ENCODE measurements around the gene KRT38. TPM values are rescaled to one million over a fixed set of nuclear protein-coding genes. Genes with fewer than 3 reads are reported as not detected.

Gene KRT38
- polyA plus RNA-seq, 4 donors, result not detected

- Histone ChIP-seq H3K9me3 (ENCODE audit: control insufficient read depth in 2 of 2, insufficient read depth in 1 of 2, low read depth in 1 of 2, low read length in 1 of 2) (peaks cover 0 to 8% of the 10 kb centered on the region in 2 donors), H3K4me1 (ENCODE audit: control insufficient read depth in 3 of 3, insufficient read depth in 2 of 3, low read depth in 1 of 3, low read length in 2 of 3) (no peaks in the 10 kb centered on the region), H3K4me3 (ENCODE audit: low read depth in 1 of 3, low read length in 3 of 3) (no peak overlapping the region), H3K27me3 (ENCODE audit: control insufficient read depth in 3 of 3, insufficient read depth in 3 of 3, low read length in 3 of 3) (peaks cover 0 to 7% (median 0%) of the 10 kb centered on the region in 3 donors), H3K36me3 (ENCODE audit: control insufficient read depth in 3 of 3, insufficient read depth in 2 of 3, low read depth in 1 of 3, low read length in 3 of 3) (no peaks in the 10 kb centered on the region), H3K27ac (ENCODE audit: low read depth in 1 of 3, low read length in 2 of 3) (no peak overlapping the region)
- no peak for FAIRE-seq
- 91 to 95% (median 94%) methylated on average over 3 of the region's 3 CpGs for WGBS, 3 donors
- no peak for DNase-seq
These were observed 12.3 kb upstream of the KRT38 start for GRCh38 chr17:41453066-41453465.

- H3K27me3 ChIP-seq (ENCODE audit: control insufficient read depth in 3 of 3, insufficient read depth in 3 of 3, low read length in 3 of 3), result peaks cover 0 to 5% (median 0%) of the 10 kb centered on the region in 3 donors
- DNase-seq, result no peak
- 59 to 60% (median 59%) methylated on average over 4 of the region's 4 CpGs for WGBS, 3 donors
These were observed 11.5 kb upstream of the KRT38 start for GRCh38 chr17:41452281-41452680.

GRCh38 chr17:41451154-41451728 is 10.5 kb upstream of the KRT38 start:
- DNase-seq (no peak), FAIRE-seq (no peak)
- H3K27ac ChIP-seq (ENCODE audit: low read depth in 1 of 3, low read length in 2 of 3), result no peak overlapping the region
- H3K9me3 ChIP-seq (ENCODE audit: control insufficient read depth in 2 of 2, insufficient read depth in 1 of 2, low read depth in 1 of 2, low read length in 1 of 2), result peaks cover 0 to 8% of the 10 kb centered on the region in 2 donors
- no peaks in the 10 kb centered on the region for H3K4me1 ChIP-seq (ENCODE audit: control insufficient read depth in 3 of 3, insufficient read depth in 2 of 3, low read depth in 1 of 3, low read length in 2 of 3)
- H3K27me3 ChIP-seq (ENCODE audit: control insufficient read depth in 3 of 3, insufficient read depth in 3 of 3, low read length in 3 of 3), result peaks cover 0 to 4% (median 0%) of the 10 kb centered on the region in 3 donors
- WGBS, 3 donors, result 79 to 89% (median 84%) methylated on average over 2 of the region's 2 CpGs
- H3K36me3 ChIP-seq (ENCODE audit: control insufficient read depth in 3 of 3, insufficient read depth in 2 of 3, low read depth in 1 of 3, low read length in 3 of 3), result no peaks in the 10 kb centered on the region
- no peak overlapping the region for H3K4me3 ChIP-seq (ENCODE audit: low read depth in 1 of 3, low read length in 3 of 3)

More at GRCh38 chr17:41452281-41452680, 11.5 kb upstream of the KRT38 start:
- no peaks in the 10 kb centered on the region for H3K36me3 ChIP-seq (ENCODE audit: control insufficient read depth in 3 of 3, insufficient read depth in 2 of 3, low read depth in 1 of 3, low read length in 3 of 3)
- no peaks in the 10 kb centered on the region for H3K4me1 ChIP-seq (ENCODE audit: control insufficient read depth in 3 of 3, insufficient read depth in 2 of 3, low read depth in 1 of 3, low read length in 2 of 3)
- peaks cover 0 to 8% of the 10 kb centered on the region in 2 donors for H3K9me3 ChIP-seq (ENCODE audit: control insufficient read depth in 2 of 2, insufficient read depth in 1 of 2, low read depth in 1 of 2, low read length in 1 of 2)
- no peak overlapping the region for H3K27ac ChIP-seq (ENCODE audit: low read depth in 1 of 3, low read length in 2 of 3)
- no peak overlapping the region for H3K4me3 ChIP-seq (ENCODE audit: low read depth in 1 of 3, low read length in 3 of 3)
- FAIRE-seq, result no peak

GRCh38 chr17:41449008-41449407 is 8.2 kb upstream of the KRT38 start:
- Histone ChIP-seq H3K4me3 (ENCODE audit: low read depth in 1 of 3, low read length in 3 of 3) (no peak overlapping the region), H3K27me3 (ENCODE audit: control insufficient read depth in 3 of 3, insufficient read depth in 3 of 3, low read length in 3 of 3) (peaks cover 0 to 4% (median 0%) of the 10 kb centered on the region in 3 donors), H3K9me3 (ENCODE audit: control insufficient read depth in 2 of 2, insufficient read depth in 1 of 2, low read depth in 1 of 2, low read length in 1 of 2) (peaks cover 0 to 9% of the 10 kb centered on the region in 2 donors), H3K4me1 (ENCODE audit: control insufficient read depth in 3 of 3, insufficient read depth in 2 of 3, low read depth in 1 of 3, low read length in 2 of 3) (no peaks in the 10 kb centered on the region), H3K36me3 (ENCODE audit: control insufficient read depth in 3 of 3, insufficient read depth in 2 of 3, low read depth in 1 of 3, low read length in 3 of 3) (no peaks in the 10 kb centered on the region), H3K27ac (ENCODE audit: low read depth in 1 of 3, low read length in 2 of 3) (no peak overlapping the region)
- DNase-seq, result no peak
- WGBS, 3 donors, result 78 to 86% (median 79%) methylated on average over 6 of the region's 6 CpGs
- FAIRE-seq, result no peak

GRCh38 chr17:41448506-41448905 is 7.7 kb upstream of the KRT38 start:
- Histone ChIP-seq H3K9me3 (ENCODE audit: control insufficient read depth in 2 of 2, insufficient read depth in 1 of 2, low read depth in 1 of 2, low read length in 1 of 2) (peaks cover 0 to 9% of the 10 kb centered on the region in 2 donors), H3K4me1 (ENCODE audit: control insufficient read depth in 3 of 3, insufficient read depth in 2 of 3, low read depth in 1 of 3, low read length in 2 of 3) (no peaks in the 10 kb centered on the region), H3K27ac (ENCODE audit: low read depth in 1 of 3, low read length in 2 of 3) (no peak overlapping the region), H3K4me3 (ENCODE audit: low read depth in 1 of 3, low read length in 3 of 3) (no peak overlapping the region), H3K27me3 (ENCODE audit: control insufficient read depth in 3 of 3, insufficient read depth in 3 of 3, low read length in 3 of 3) (no peaks in the 10 kb centered on the region), H3K36me3 (ENCODE audit: control insufficient read depth in 3 of 3, insufficient read depth in 2 of 3, low read depth in 1 of 3, low read length in 3 of 3) (no peaks in the 10 kb centered on the region)
- no peak for DNase-seq
- no peak for FAIRE-seq
- 39 to 54% (median 42%) methylated on average over 2 of the region's 2 CpGs for WGBS, 3 donors

- Histone ChIP-seq H3K4me1 (ENCODE audit: control insufficient read depth in 3 of 3, insufficient read depth in 2 of 3, low read depth in 1 of 3, low read length in 2 of 3) (no peaks in the 10 kb centered on the region), H3K9me3 (ENCODE audit: control insufficient read depth in 2 of 2, insufficient read depth in 1 of 2, low read depth in 1 of 2, low read length in 1 of 2) (peaks cover 0 to 4% of the 10 kb centered on the region in 2 donors), H3K27ac (ENCODE audit: low read depth in 1 of 3, low read length in 2 of 3) (no peak overlapping the region), H3K36me3 (ENCODE audit: control insufficient read depth in 3 of 3, insufficient read depth in 2 of 3, low read depth in 1 of 3, low read length in 3 of 3) (no peaks in the 10 kb centered on the region), H3K4me3 (ENCODE audit: low read depth in 1 of 3, low read length in 3 of 3) (no peak overlapping the region), H3K27me3 (ENCODE audit: control insufficient read depth in 3 of 3, insufficient read depth in 3 of 3, low read length in 3 of 3) (peaks cover 0 to 2% (median 0%) of the 10 kb centered on the region in 3 donors)
- WGBS, 3 donors, result 64 to 83% (median 73%) methylated on average over 2 of the region's 2 CpGs
- FAIRE-seq (no peak), DNase-seq (no peak)
These were observed 6.0 kb upstream of the KRT38 start for GRCh38 chr17:41446806-41447205.

- H3K27me3 ChIP-seq (ENCODE audit: control insufficient read depth in 3 of 3, insufficient read depth in 3 of 3, low read length in 3 of 3), result peaks cover 0 to 9% (median 0%) of the 10 kb centered on the region in 3 donors
- no peak overlapping the region for H3K4me3 ChIP-seq (ENCODE audit: low read depth in 1 of 3, low read length in 3 of 3)
- no peak for DNase-seq
- FAIRE-seq, result no peak
- H3K36me3 ChIP-seq (ENCODE audit: control insufficient read depth in 3 of 3, insufficient read depth in 2 of 3, low read depth in 1 of 3, low read length in 3 of 3), result no peaks in the 10 kb centered on the region
- no peaks in the 10 kb centered on the region for H3K4me1 ChIP-seq (ENCODE audit: control insufficient read depth in 3 of 3, insufficient read depth in 2 of 3, low read depth in 1 of 3, low read length in 2 of 3)
- H3K27ac ChIP-seq (ENCODE audit: low read depth in 1 of 3, low read length in 2 of 3), result no peak overlapping the region
- WGBS, 3 donors, result 68 to 77% (median 73%) methylated on average over 3 of the region's 3 CpGs
- H3K9me3 ChIP-seq (ENCODE audit: control insufficient read depth in 2 of 2, insufficient read depth in 1 of 2, low read depth in 1 of 2, low read length in 1 of 2), result peaks cover 0 to 2% of the 10 kb centered on the region in 2 donors
These were observed 3.9 kb upstream of the KRT38 start for GRCh38 chr17:41444640-41445039.

- no peak for DNase-seq
- H3K9me3 ChIP-seq (ENCODE audit: control insufficient read depth in 2 of 2, insufficient read depth in 1 of 2, low read depth in 1 of 2, low read length in 1 of 2), result peaks cover 0 to 2% of the 10 kb centered on the region in 2 donors
- H3K27me3 ChIP-seq (ENCODE audit: control insufficient read depth in 3 of 3, insufficient read depth in 3 of 3, low read length in 3 of 3), result peaks cover 0 to 9% (median 0%) of the 10 kb centered on the region in 3 donors
- 31 to 48% (median 47%) methylated on average over 1 of the region's 1 CpG for WGBS, 3 donors
- H3K27ac ChIP-seq (ENCODE audit: low read depth in 1 of 3, low read length in 2 of 3), result no peak overlapping the region
- H3K36me3 ChIP-seq (ENCODE audit: control insufficient read depth in 3 of 3, insufficient read depth in 2 of 3, low read depth in 1 of 3, low read length in 3 of 3), result no peaks in the 10 kb centered on the region
- H3K4me3 ChIP-seq (ENCODE audit: low read depth in 1 of 3, low read length in 3 of 3), result no peak overlapping the region
- FAIRE-seq, result no peak
- no peaks in the 10 kb centered on the region for H3K4me1 ChIP-seq (ENCODE audit: control insufficient read depth in 3 of 3, insufficient read depth in 2 of 3, low read depth in 1 of 3, low read length in 2 of 3)
These were observed 3.4 kb upstream of the KRT38 start for GRCh38 chr17:41444186-41444585.

GRCh38 chr17:41442739-41443138 is 2.0 kb upstream of the KRT38 start:
- H3K27ac ChIP-seq (ENCODE audit: low read depth in 1 of 3, low read length in 2 of 3), result no peak overlapping the region
- no peak overlapping the region for H3K4me3 ChIP-seq (ENCODE audit: low read depth in 1 of 3, low read length in 3 of 3)
- H3K9me3 ChIP-seq (ENCODE audit: control insufficient read depth in 2 of 2, insufficient read depth in 1 of 2, low read depth in 1 of 2, low read length in 1 of 2), result peaks cover 0 to 2% of the 10 kb centered on the region in 2 donors
- H3K27me3 ChIP-seq (ENCODE audit: control insufficient read depth in 3 of 3, insufficient read depth in 3 of 3, low read length in 3 of 3), result peaks cover 0 to 9% (median 0%) of the 10 kb centered on the region in 3 donors
- no peak for FAIRE-seq
- no peaks in the 10 kb centered on the region for H3K4me1 ChIP-seq (ENCODE audit: control insufficient read depth in 3 of 3, insufficient read depth in 2 of 3, low read depth in 1 of 3, low read length in 2 of 3)
- no peak for DNase-seq
- 82 to 84% (median 84%) methylated on average over 4 of the region's 4 CpGs for WGBS, 3 donors
- no peaks in the 10 kb centered on the region for H3K36me3 ChIP-seq (ENCODE audit: control insufficient read depth in 3 of 3, insufficient read depth in 2 of 3, low read depth in 1 of 3, low read length in 3 of 3)

Measured in small intestine (tissue), 7 donors.